H1 (cell line): ENCODE data around the gene CD200R1L. TPM values are rescaled to one million over a fixed set of nuclear protein-coding genes. Genes with fewer than 3 reads are reported as not detected.

Experiments
- FOSL1 ChIP-seq: IDR thresholded peaks from 2 replicates; pipeline ENCODE4 v1.6.1; 2011; ENCODE audit warnings: mild to moderate bottlenecking, low read depth, low read length, moderate library complexity; ENCODE audit not compliant: insufficient read depth
- HDAC6 ChIP-seq: IDR thresholded peaks from one replicate; pipeline ENCODE4 v1.7.1; 2012; ENCODE audit warnings: low read depth, mild to moderate bottlenecking, inconsistent platforms, low read length, moderate library complexity
- KDM4A ChIP-seq: IDR thresholded peaks from one replicate; pipeline ENCODE4 v1.7.1; 2012; ENCODE audit warnings: low read depth, mild to moderate bottlenecking, moderate library complexity, low read length, inconsistent platforms; ENCODE audit not compliant: severe bottlenecking
- MAFK ChIP-seq: IDR thresholded peaks from 2 replicates; pipeline ENCODE4 v1.6.1; 2012; ENCODE audit warnings: low read depth, mild to moderate bottlenecking, improper control_type of control experiment, low read length
- NANOG ChIP-seq: IDR thresholded peaks from 2 replicates; pipeline ENCODE4 v1.6.1; 2011; ENCODE audit warnings: low read length, low read depth, mild to moderate bottlenecking, inconsistent platforms; ENCODE audit not compliant: insufficient read depth, poor library complexity, severe bottlenecking
- POLR2A ChIP-seq, 2 experiments: IDR thresholded peaks; 1 replicate in 1 of 2; 2 replicates in 1 of 2; pipeline ENCODE4 v1.6.1; 2011; ENCODE audit warnings: low read depth in 2 of 2, low read length in 2 of 2, mild to moderate bottlenecking in 2 of 2; ENCODE audit errors: control extremely low read depth in 1 of 2
- TCF12 ChIP-seq: IDR thresholded peaks from 2 replicates; pipeline ENCODE4 v1.6.1; 2011; ENCODE audit warnings: low read depth, mild to moderate bottlenecking, low read length
- TEAD4 ChIP-seq: IDR thresholded peaks from 2 replicates; pipeline ENCODE4 v1.6.1; 2012; ENCODE audit warnings: low read depth, low read length, inconsistent platforms, mixed read lengths
- ZNF274 ChIP-seq: IDR thresholded peaks from 2 replicates; pipeline ENCODE4 v1.7.0; 2012; ENCODE audit warnings: low read length, borderline replicate concordance; ENCODE audit errors: extremely low read depth
- polyA plus RNA-seq, 7 experiments: library from polyadenylated mRNA; depleted of rRNA in 3 of 7; stranded (reverse) in 5 of 7; unstranded in 2 of 7; fragments of >200 nt in 5 of 7; fragments of 200-250 nt in 2 of 7; gene quantifications; 1 replicate in 5 of 7; 2 replicates in 1 of 7; 4 replicates in 1 of 7; pipeline versions ENCODE4 v1.2.1 to v1.2.3, GENCODE V29; 2011 to 2013; ENCODE audit warnings: missing spikeins in 2 of 7, mixed read lengths in 2 of 7
- total RNA-seq: library from RNA; stranded (reverse); fragmentation: NEBNext Ultra II Directional; extraction: Animal tissue kit (Norgen Biotek cat#: 25700); gene quantifications from 2 replicates; pipeline ENCODE4 v1.2.1, GENCODE V29; 2021
- TF ChIP-seq, protein P1 (sequence below), 3 experiments: IDR thresholded peaks; 1 replicate in 2 of 3; 2 replicates in 1 of 3; pipeline versions ENCODE4 v1.5.1 to v1.6.1; 2011; ENCODE audit warnings: low read length in 3 of 3, mild to moderate bottlenecking in 3 of 3, inconsistent platforms in 2 of 3, low read depth in 1 of 3, moderate library complexity in 1 of 3; ENCODE audit not compliant: insufficient read depth in 1 of 3; ENCODE audit errors: control extremely low read depth in 1 of 3

CD200R1L gene
- total and polyA plus RNA-seq, 2 of the 8 experiments (the other 6 are each of a cell fraction or from before 2014, with no cell fraction given) = not detected

DNA sequence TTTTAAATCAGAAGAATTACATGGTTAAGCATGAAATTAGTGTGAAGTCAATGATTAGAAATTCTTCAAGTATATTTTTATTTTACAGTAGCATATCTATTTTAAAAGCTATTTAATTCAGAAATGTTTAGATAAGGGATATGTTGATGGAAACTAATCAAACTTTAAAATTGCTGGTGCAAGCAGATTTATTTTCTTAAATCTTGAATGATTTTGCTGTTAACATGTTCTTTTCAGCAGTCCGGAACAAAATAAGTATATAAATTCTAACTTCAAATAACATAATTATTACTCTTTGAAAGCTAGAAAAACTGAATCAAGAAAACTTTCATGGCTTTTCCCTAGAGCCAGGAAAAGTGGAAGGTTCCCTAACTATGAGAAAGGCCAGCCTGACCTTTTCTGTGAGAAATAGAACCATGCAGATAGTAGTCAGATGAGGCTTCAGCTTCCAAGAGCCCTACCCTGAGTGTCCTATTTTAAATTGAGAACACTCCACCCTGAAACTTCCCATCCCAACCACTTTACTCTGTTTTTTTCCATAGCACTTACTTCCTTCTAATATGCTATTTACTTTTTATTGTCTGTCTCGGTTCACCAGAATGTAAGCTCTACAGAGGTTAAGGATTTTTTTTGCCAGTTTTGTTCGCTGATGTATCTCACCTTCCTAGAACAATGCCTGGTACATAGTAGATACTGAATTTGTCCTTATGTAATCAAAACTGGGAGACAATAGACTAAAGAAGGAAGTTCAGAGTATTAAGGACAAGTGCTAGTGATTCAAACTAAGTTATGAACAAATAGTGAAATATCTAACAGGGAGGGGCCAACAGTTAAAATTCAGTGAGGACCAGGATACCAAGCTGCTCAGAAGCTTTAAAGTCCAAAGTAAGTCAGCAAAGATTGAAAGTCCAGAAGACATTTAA is 66.8 kb downstream of the CD200R1L start (continued):
- no peak for TF ChIP-seq HDAC6
- TF ChIP-seq MAFK = no peak
- no peak for TF ChIP-seq TEAD4
- TF ChIP-seq POLR2A (IDR thresholded peaks at IDR 0.05; ENCODE audit: control extremely low read depth in 1 of 2, low read depth in 2 of 2, low read length in 2 of 2) = no peak
- TF ChIP-seq ZNF274 = no peak
- TF ChIP-seq, protein P1, sequence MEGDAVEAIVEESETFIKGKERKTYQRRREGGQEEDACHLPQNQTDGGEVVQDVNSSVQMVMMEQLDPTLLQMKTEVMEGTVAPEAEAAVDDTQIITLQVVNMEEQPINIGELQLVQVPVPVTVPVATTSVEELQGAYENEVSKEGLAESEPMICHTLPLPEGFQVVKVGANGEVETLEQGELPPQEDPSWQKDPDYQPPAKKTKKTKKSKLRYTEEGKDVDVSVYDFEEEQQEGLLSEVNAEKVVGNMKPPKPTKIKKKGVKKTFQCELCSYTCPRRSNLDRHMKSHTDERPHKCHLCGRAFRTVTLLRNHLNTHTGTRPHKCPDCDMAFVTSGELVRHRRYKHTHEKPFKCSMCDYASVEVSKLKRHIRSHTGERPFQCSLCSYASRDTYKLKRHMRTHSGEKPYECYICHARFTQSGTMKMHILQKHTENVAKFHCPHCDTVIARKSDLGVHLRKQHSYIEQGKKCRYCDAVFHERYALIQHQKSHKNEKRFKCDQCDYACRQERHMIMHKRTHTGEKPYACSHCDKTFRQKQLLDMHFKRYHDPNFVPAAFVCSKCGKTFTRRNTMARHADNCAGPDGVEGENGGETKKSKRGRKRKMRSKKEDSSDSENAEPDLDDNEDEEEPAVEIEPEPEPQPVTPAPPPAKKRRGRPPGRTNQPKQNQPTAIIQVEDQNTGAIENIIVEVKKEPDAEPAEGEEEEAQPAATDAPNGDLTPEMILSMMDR (IDR thresholded peaks at IDR 0.05; ENCODE audit: control extremely low read depth in 1 of 3, insufficient read depth in 1 of 3, low read depth in 1 of 3, low read length in 3 of 3) = no peak
- TF ChIP-seq NANOG = no peak
- no peak for TF ChIP-seq FOSL1
- no peak for TF ChIP-seq KDM4A
- no peak for TF ChIP-seq TCF12
